CD14-positive monocyte (primary cell): Measurements from ENCODE around the gene KCNH1. TPM values are rescaled to one million over a fixed set of nuclear protein-coding genes. Genes with fewer than 3 reads are reported as not detected.

Experiments
- DNase-seq, 3 donors: peaks; one replicate each; pipeline ENCODE4 v3.0.0-alpha.2; 2011 to 2022
- H2AFZ ChIP-seq: 2 replicates; pipeline ENCODE4 v1.6.0; 2012; ENCODE audit warnings: mild to moderate bottlenecking, low read depth, low read length, inconsistent platforms; ENCODE audit not compliant: insufficient read depth, poor library complexity, severe bottlenecking
- H3K27ac ChIP-seq, 2 donors: 1 replicate in 1 of 2; 2 replicates in 1 of 2; pipeline ENCODE4 v1.5.1; 2012 to 2013; ENCODE audit warnings: low read length in 2 of 2, control low read depth in 1 of 2, inconsistent platforms in 1 of 2, low read depth in 1 of 2, mild to moderate bottlenecking in 1 of 2
- H3K27me3 ChIP-seq, 2 donors: one replicate each; pipeline versions ENCODE4 v1.6.0 to v1.6.1; 2011 to 2013; ENCODE audit warnings: low read length in 2 of 2; ENCODE audit not compliant: control insufficient read depth in 2 of 2, insufficient read depth in 2 of 2
- H3K36me3 ChIP-seq, 2 donors: replicated peaks in 1 of 2; 1 replicate in 1 of 2; 2 replicates in 1 of 2; pipeline versions ENCODE4 v1.5.1 to v1.6.1; 2012 to 2013; ENCODE audit warnings: low read length in 2 of 2, control low read depth in 1 of 2, inconsistent platforms in 1 of 2, mild to moderate bottlenecking in 1 of 2; ENCODE audit not compliant: insufficient read depth in 2 of 2, control insufficient read depth in 1 of 2
- H3K4me1 ChIP-seq, 2 donors: 1 replicate in 1 of 2; 2 replicates in 1 of 2; pipeline versions ENCODE4 v1.5.1 to v1.6.1; 2012 to 2013; ENCODE audit warnings: low read length in 2 of 2, control low read depth in 1 of 2, inconsistent platforms in 1 of 2, mild to moderate bottlenecking in 1 of 2, moderate library complexity in 1 of 2; ENCODE audit not compliant: insufficient read depth in 2 of 2, control insufficient read depth in 1 of 2
- H3K4me2 ChIP-seq: replicated peaks from 2 replicates; pipeline ENCODE3; 2012; ENCODE audit warnings: low read length, moderate library complexity, mild to moderate bottlenecking; ENCODE audit not compliant: poor library complexity, severe bottlenecking; ENCODE audit errors: extremely low read depth
- H3K4me3 ChIP-seq, 3 experiments: fragments of 200-600 bp in 1 of 3; sonication (generic) in 1 of 3; replicated peaks in 1 of 3; 1 replicate in 2 of 3; 2 replicates in 1 of 3; pipeline ENCODE4 v1.5.1; 2011 to 2013; ENCODE audit warnings: low read length in 3 of 3, mild to moderate bottlenecking in 3 of 3, control low read depth in 2 of 3, low read depth in 2 of 3, inconsistent platforms in 1 of 3, moderate library complexity in 1 of 3
- H3K79me2 ChIP-seq: 2 replicates; pipeline ENCODE4 v1.6.0; 2012; ENCODE audit warnings: mild to moderate bottlenecking, control low read depth, inconsistent platforms, low read length, moderate library complexity; ENCODE audit not compliant: insufficient read depth
- H3K9ac ChIP-seq: 2 replicates; pipeline ENCODE4 v1.6.0; 2017; ENCODE audit warnings: low read length, mild to moderate bottlenecking; ENCODE audit not compliant: insufficient read depth, poor library complexity, severe bottlenecking
- H3K9me3 ChIP-seq, 2 donors: replicated peaks in 1 of 2; 1 replicate in 1 of 2; 2 replicates in 1 of 2; pipeline versions ENCODE4 v1.5.1 to v1.6.1; 2012 to 2013; ENCODE audit warnings: low read length in 2 of 2, control low read depth in 1 of 2; ENCODE audit not compliant: control insufficient read depth in 1 of 2, insufficient read depth in 1 of 2
- H4K20me1 ChIP-seq: 2 replicates; pipeline ENCODE4 v1.6.0; 2012; ENCODE audit warnings: mild to moderate bottlenecking, low read length, control low read depth, moderate library complexity; ENCODE audit not compliant: insufficient read depth
- H3K27ac Mint-ChIP-seq, 7 donors: one replicate each; pipeline ENCODE4 v1.8.0; 2020; ENCODE audit warnings: mild to moderate bottlenecking in 7 of 7, mixed read lengths in 7 of 7, moderate library complexity in 6 of 7, inconsistent platforms in 2 of 7
- H3K27me3 Mint-ChIP-seq, 3 donors: one replicate each; pipeline ENCODE4 v1.8.0; 2021 to 2022; ENCODE audit warnings: low read depth in 3 of 3, mild to moderate bottlenecking in 3 of 3, mixed read lengths in 3 of 3, moderate library complexity in 3 of 3, inconsistent platforms in 1 of 3
- H3K36me3 Mint-ChIP-seq, 2 donors: one replicate each; pipeline ENCODE4 v1.8.0; 2020; ENCODE audit warnings: mixed read lengths in 2 of 2, inconsistent platforms in 1 of 2, mild to moderate bottlenecking in 1 of 2
- H3K4me1 Mint-ChIP-seq: one replicate; pipeline ENCODE4 v1.8.0; 2020; ENCODE audit warnings: mild to moderate bottlenecking, mixed read lengths
- H3K4me3 Mint-ChIP-seq, 2 donors: one replicate each; pipeline ENCODE4 v1.8.0; 2020; ENCODE audit warnings: mild to moderate bottlenecking in 2 of 2, mixed read lengths in 2 of 2, moderate library complexity in 1 of 2
- H3K9me3 Mint-ChIP-seq, 7 donors: one replicate each; pipeline ENCODE4 v1.8.0; 2020 to 2022; ENCODE audit warnings: mixed read lengths in 7 of 7, mild to moderate bottlenecking in 6 of 7, moderate library complexity in 6 of 7, inconsistent platforms in 2 of 7
- CTCF ChIP-seq: fragments of 200-600 bp; IDR thresholded peaks from one replicate; pipeline ENCODE4 v1.8.0; 2022; ENCODE audit warnings: antibody characterized with exemption, mild to moderate bottlenecking
- WGBS: methylation state at CpG from one replicate; pipeline ENCODE4 v1.1.5; 2013; ENCODE audit warnings: missing lambda C conversion rate; ENCODE audit not compliant: insufficient coverage; 5-methylcytosine and 5-hydroxymethylcytosine counted together
- intact Hi-C, 2 donors: fragments of 100-400 bp; cut with micrococcal nuclease; formaldehyde crosslinking; loops; one replicate each; pipeline versions ENCODE4 v1.15.0 to v1.15.1; 2023
- polyA plus RNA-seq, 3 donors: library from polyadenylated mRNA; depleted of rRNA in 1 of 3; unstranded in 2 of 3; stranded (reverse) in 1 of 3; fragments of 300-500 nt in 2 of 3; fragments of >200 nt in 1 of 3; fragmentation: Illumina TruSeq in 2 of 3; gene quantifications; 1 replicate in 2 of 3; 2 replicates in 1 of 3; pipeline ENCODE4 v1.2.3, GENCODE V29; 2012 to 2021

The KCNH1 gene
- polyA plus RNA-seq, 3 donors, result not detected

- intact Hi-C loops, result no loop called here
- Mint-ChIP-seq H3K27ac (no peak overlapping the region), H3K4me1 (no peaks in the 10 kb centered on the region), H3K4me3 (no peak overlapping the region), H3K27me3 (peaks cover 0 to 2% (median 2%) of the 10 kb centered on the region in 3 donors), H3K36me3 (no peaks in the 10 kb centered on the region), H3K9me3 (peaks cover 0 to 5% (median 2%) of the 10 kb centered on the region in 7 donors)
- no peaks in the 10 kb centered on the region for H3K36me3 ChIP-seq
- H3K4me2 ChIP-seq, result no peak overlapping the region
- TF ChIP-seq CTCF, result no peak
- no peaks in the 10 kb centered on the region for H4K20me1 ChIP-seq
- H3K4me3 ChIP-seq, result no peak overlapping the region
- H3K79me2 ChIP-seq, result no peaks in the 10 kb centered on the region
- DNase-seq, result no peak
- no peaks in the 10 kb centered on the region for H3K4me1 ChIP-seq
- WGBS, result 100% methylated on average over 6 of the region's 6 CpGs
- no peak overlapping the region for H3K9ac ChIP-seq
- H3K27ac ChIP-seq, result no peak overlapping the region
- H3K27me3 ChIP-seq, result no peaks in the 10 kb centered on the region
- no peaks in the 10 kb centered on the region for H3K9me3 ChIP-seq
- no peak overlapping the region for H2AFZ ChIP-seq
Observed at GRCh38 chr1:210633636-210634035, 500.3 kb downstream of the KCNH1 start.

GRCh38 chr1:210633140-210633539, 500.8 kb downstream of the KCNH1 start:
- H3K9me3 ChIP-seq, result no peaks in the 10 kb centered on the region
- no peak for DNase-seq
- Mint-ChIP-seq H3K4me1 (no peaks in the 10 kb centered on the region), H3K27ac (no peak overlapping the region), H3K27me3 (peaks cover 0 to 2% (median 2%) of the 10 kb centered on the region in 3 donors), H3K9me3 (peaks cover 0 to 5% (median 2%) of the 10 kb centered on the region in 7 donors), H3K36me3 (no peaks in the 10 kb centered on the region), H3K4me3 (no peak overlapping the region)
- TF ChIP-seq CTCF, result no peak
- H2AFZ ChIP-seq, result no peak overlapping the region
- no peak overlapping the region for H3K4me2 ChIP-seq
- no peaks in the 10 kb centered on the region for H3K79me2 ChIP-seq
- H3K9ac ChIP-seq, result no peak overlapping the region
- H3K27ac ChIP-seq, result no peak overlapping the region
- H3K4me1 ChIP-seq, result no peaks in the 10 kb centered on the region
- H3K36me3 ChIP-seq, result no peaks in the 10 kb centered on the region
- 93% methylated on average over 3 of the region's 3 CpGs for WGBS
- H3K27me3 ChIP-seq, result no peaks in the 10 kb centered on the region
- no peak overlapping the region for H3K4me3 ChIP-seq
- intact Hi-C loops, result no loop called here
- no peaks in the 10 kb centered on the region for H4K20me1 ChIP-seq
